Jurkat, Clone E6-1 (cell line): ENCODE results near the gene PGK2. TPM values are rescaled to one million over a fixed set of nuclear protein-coding genes. Genes with fewer than 3 reads are reported as not detected.
A peak's percentile ranks its signal among the peaks of the same experiment; 100 is the strongest.
"Not testable (repeated sequence)": the region's sequence is repeated elsewhere in the genome, so short reads cannot be mapped to it uniquely, and the experiment has no call there.

ENCODE experiments used
- DNase-seq: peaks from one replicate; pipeline ENCODE4 v3.0.0-alpha.2; 2011; ENCODE audit warnings: low read depth, low spot score
- H3K4me3 ChIP-seq: 2 replicates; pipeline ENCODE4 v1.5.1; 2011; ENCODE audit warnings: mild to moderate bottlenecking, low read length, control low read depth, moderate library complexity
- polyA plus RNA-seq: library from polyadenylated mRNA; unstranded; fragments of >200 nt; gene quantifications from one replicate; pipeline ENCODE4 v1.2.1, GENCODE V29; 2012; ENCODE audit warnings: missing spikeins; ENCODE audit not compliant: insufficient read length, insufficient read depth

The PGK2 gene
- polyA plus RNA-seq = 0.53 TPM

GRCh38 chr6:49787176-49787575, at the start of gene PGK2:
TSS of gene PGK2 (minus strand) at chr6:49787285. CDS start at chr6:49787187, 98 bp downstream.
- peak; percentile 30 for DNase-seq
- H3K4me3 ChIP-seq = no peak within 1 kb of the TSS

- no peak overlapping the region for H3K4me3 ChIP-seq
- DNase-seq = no peak
Observed at GRCh38 chr6:49835140-49835539, 48.1 kb upstream of the PGK2 start.

GRCh38 chr6:49833386-49833785, 46.3 kb upstream of the PGK2 start:
- DNase-seq = no peak
- no peak overlapping the region for H3K4me3 ChIP-seq

GRCh38 chr6:49826743-49827406, 39.8 kb upstream of the PGK2 start:
- no peak overlapping the region for H3K4me3 ChIP-seq
- DNase-seq = no peak

GRCh38 chr6:49815166-49815565, 28.1 kb upstream of the PGK2 start:
- DNase-seq = no peak
- H3K4me3 ChIP-seq = no peak overlapping the region

GRCh38 chr6:49813248-49813647, 26.2 kb upstream of the PGK2 start:
- no peak overlapping the region for H3K4me3 ChIP-seq
- DNase-seq = no peak

- H3K4me3 ChIP-seq = no peak overlapping the region
- DNase-seq = no peak
Observed at GRCh38 chr6:49806145-49806544, 19.1 kb upstream of the PGK2 start.

- DNase-seq = no peak
- no peak overlapping the region for H3K4me3 ChIP-seq
Observed at GRCh38 chr6:49805246-49805645, 18.2 kb upstream of the PGK2 start.

GRCh38 chr6:49801525-49801924, 14.4 kb upstream of the PGK2 start:
- DNase-seq = no peak
- no peak overlapping the region for H3K4me3 ChIP-seq

- H3K4me3 ChIP-seq = no peak overlapping the region
- no peak for DNase-seq
Observed at GRCh38 chr6:49799090-49799489, 12.0 kb upstream of the PGK2 start.

- H3K4me3 ChIP-seq, DNase-seq: not testable (repeated sequence)
Observed at GRCh38 chr6:49796842-49797455, 9.9 kb upstream of the PGK2 start.

- no peak overlapping the region for H3K4me3 ChIP-seq
- no peak for DNase-seq
Observed at GRCh38 chr6:49790341-49790740, 3.3 kb upstream of the PGK2 start.

GRCh38 chr6:49784272-49784671, 2.8 kb downstream of the PGK2 start:
- H3K4me3 ChIP-seq = no peak overlapping the region
- DNase-seq = no peak

GRCh38 chr6:49782725-49783124, 4.4 kb downstream of the PGK2 start:
- DNase-seq = no peak
- H3K4me3 ChIP-seq = no peak overlapping the region

- no peak for DNase-seq
- H3K4me3 ChIP-seq = no peak overlapping the region
Observed at GRCh38 chr6:49782293-49782692, 4.8 kb downstream of the PGK2 start.

GRCh38 chr6:49776444-49776843, 10.6 kb downstream of the PGK2 start:
- no peak for DNase-seq
- no peak overlapping the region for H3K4me3 ChIP-seq

GRCh38 chr6:49775043-49775442, 12.0 kb downstream of the PGK2 start:
- no peak overlapping the region for H3K4me3 ChIP-seq
- no peak for DNase-seq

GRCh38 chr6:49772285-49772684, 14.8 kb downstream of the PGK2 start:
- no peak overlapping the region for H3K4me3 ChIP-seq
- no peak for DNase-seq

GRCh38 chr6:49766762-49767161, 20.3 kb downstream of the PGK2 start:
- DNase-seq = no peak
- no peak overlapping the region for H3K4me3 ChIP-seq

GRCh38 chr6:49764571-49765236, 22.4 kb downstream of the PGK2 start:
- H3K4me3 ChIP-seq = no peak overlapping the region
- DNase-seq = no peak
